Activated naive CD8-positive, alpha-beta T cell treated with anti-CD3 and anti-CD28 coated beads, Interleukin-2, amount 10 ng/mL, durations not matched to agents 7 days and 5 days (primary cell): ENCODE measurements around the gene ATP2B2. TPM values are rescaled to one million over a fixed set of nuclear protein-coding genes. Genes with fewer than 3 reads are reported as not detected.
"Not testable (repeated sequence)": the region's sequence is repeated elsewhere in the genome, so short reads cannot be mapped to it uniquely, and the experiment has no call there.

Source experiments
- ATAC-seq: fragments of 150-1000 bp; cut with Tn5 transposase; one replicate; pipeline ENCODE4 v1.10.0; 2021; ENCODE audit warnings: low read depth, moderate library complexity
- POLR2A ChIA-PET: fragments of 350-600 bp; sonication (Branson Sonifier 250); formaldehyde crosslinking; loops from one replicate; lab custom pipeline; 2021; ENCODE audit warnings: antibody characterized with exemption; lab: Charles Lee
- DNase-seq: peaks from one replicate; pipeline ENCODE4 v3.0.0; 2021
- H3K27ac Mint-ChIP-seq: one replicate; pipeline ENCODE4 v1.8.0; 2022; ENCODE audit warnings: mild to moderate bottlenecking, mixed read lengths
- H3K27me3 Mint-ChIP-seq: one replicate; pipeline ENCODE4 v1.8.0; 2022; ENCODE audit warnings: mild to moderate bottlenecking, moderate library complexity, mixed read lengths
- H3K36me3 Mint-ChIP-seq: one replicate; pipeline ENCODE4 v1.8.0; 2021; ENCODE audit warnings: mild to moderate bottlenecking, mixed read lengths
- H3K4me1 Mint-ChIP-seq: one replicate; pipeline ENCODE4 v1.8.0; 2021; ENCODE audit warnings: mixed read lengths
- H3K4me3 Mint-ChIP-seq: one replicate; pipeline ENCODE4 v1.8.0; 2022; ENCODE audit warnings: mild to moderate bottlenecking, moderate library complexity, mixed read lengths
- H3K9me3 Mint-ChIP-seq: one replicate; pipeline ENCODE4 v1.8.0; 2021; ENCODE audit warnings: mixed read lengths
- total RNA-seq, 2 experiments: library from RNA; stranded (reverse); gene quantifications; one replicate each; pipeline ENCODE4 v1.2.3, GENCODE V29; 2021

ATP2B2 gene
- total RNA-seq, 2 experiments from 2014 or later: not detected

GRCh38 chr3:10546820-10547263 lies 41.5 kb upstream of the ATP2B2 start:
- DNase-seq (no peak), ATAC-seq (no peak)
- H3K36me3 Mint-ChIP-seq: no peaks in the 10 kb centered on the region
- peaks cover 6% of the 10 kb centered on the region for H3K9me3 Mint-ChIP-seq
- H3K4me1 Mint-ChIP-seq: peaks cover 10% of the 10 kb centered on the region
- H3K27me3 Mint-ChIP-seq: peaks cover 7% of the 10 kb centered on the region
- POLR2A ChIA-PET: no interaction called here
- no peak overlapping the region for H3K27ac Mint-ChIP-seq
- no peak overlapping the region for H3K4me3 Mint-ChIP-seq

- POLR2A ChIA-PET: no interaction called here
- DNase-seq: no peak
- Mint-ChIP-seq H3K36me3 (no peaks in the 10 kb centered on the region), H3K27me3 (peaks cover 11% of the 10 kb centered on the region), H3K9me3 (peaks cover 7% of the 10 kb centered on the region), H3K27ac (no peak overlapping the region), H3K4me3 (no peak overlapping the region), H3K4me1 (peaks cover 6% of the 10 kb centered on the region)
- ATAC-seq: no peak
These were observed 40.8 kb upstream of the ATP2B2 start for GRCh38 chr3:10546181-10546624.

GRCh38 chr3:10542518-10542917 lies 37.1 kb upstream of the ATP2B2 start:
- ATAC-seq (no peak), DNase-seq (no peak)
- POLR2A ChIA-PET: no interaction called here
- Mint-ChIP-seq H3K36me3 (no peaks in the 10 kb centered on the region), H3K27ac (no peak overlapping the region), H3K4me3 (no peak overlapping the region), H3K9me3 (peaks cover 14% of the 10 kb centered on the region), H3K4me1 (no peaks in the 10 kb centered on the region), H3K27me3 (peaks cover 25% of the 10 kb centered on the region)

GRCh38 chr3:10540347-10540746 lies 35.0 kb upstream of the ATP2B2 start:
- H3K4me1 Mint-ChIP-seq, POLR2A ChIA-PET, H3K4me3 Mint-ChIP-seq, H3K27ac Mint-ChIP-seq, ATAC-seq, H3K36me3 Mint-ChIP-seq, DNase-seq: not testable (repeated sequence)
- Mint-ChIP-seq H3K9me3 (peaks cover 14% of the 10 kb centered on the region), H3K27me3 (peaks cover 35% of the 10 kb centered on the region)

GRCh38 chr3:10534066-10534465 lies 28.7 kb upstream of the ATP2B2 start:
- DNase-seq (peak; percentile 9), ATAC-seq (no peak)
- Mint-ChIP-seq H3K4me1 (no peaks in the 10 kb centered on the region), H3K36me3 (no peaks in the 10 kb centered on the region), H3K9me3 (no peaks in the 10 kb centered on the region), H3K27me3 (peaks cover 20% of the 10 kb centered on the region), H3K27ac (no peak overlapping the region), H3K4me3 (no peak overlapping the region)
- POLR2A ChIA-PET: no interaction called here

GRCh38 chr3:10533737-10534023 lies 28.3 kb upstream of the ATP2B2 start:
- POLR2A ChIA-PET: no interaction called here
- H3K27ac Mint-ChIP-seq: no peak overlapping the region
- no peaks in the 10 kb centered on the region for H3K9me3 Mint-ChIP-seq
- no peaks in the 10 kb centered on the region for H3K4me1 Mint-ChIP-seq
- DNase-seq (no peak), ATAC-seq (no peak)
- H3K4me3 Mint-ChIP-seq: no peak overlapping the region
- H3K36me3 Mint-ChIP-seq: no peaks in the 10 kb centered on the region
- H3K27me3 Mint-ChIP-seq: peaks cover 19% of the 10 kb centered on the region

- Mint-ChIP-seq H3K27ac (no peak overlapping the region), H3K9me3 (no peaks in the 10 kb centered on the region), H3K4me3 (no peak overlapping the region), H3K36me3 (no peaks in the 10 kb centered on the region), H3K27me3 (peaks cover 17% of the 10 kb centered on the region), H3K4me1 (no peaks in the 10 kb centered on the region)
- DNase-seq (peak; percentile 6), ATAC-seq (no peak)
- POLR2A ChIA-PET: no interaction called here
These were observed 27.8 kb upstream of the ATP2B2 start for GRCh38 chr3:10532939-10533736.

- POLR2A ChIA-PET: no interaction called here
- Mint-ChIP-seq H3K9me3 (no peaks in the 10 kb centered on the region), H3K27me3 (peaks cover 8% of the 10 kb centered on the region), H3K4me1 (no peaks in the 10 kb centered on the region), H3K27ac (no peak overlapping the region), H3K4me3 (no peak overlapping the region), H3K36me3 (no peaks in the 10 kb centered on the region)
- DNase-seq: peak; percentile 12
- no peak for ATAC-seq
These were observed 25.6 kb upstream of the ATP2B2 start for GRCh38 chr3:10531031-10531430.

GRCh38 chr3:10530241-10530640 lies 24.9 kb upstream of the ATP2B2 start:
- ATAC-seq: no peak
- Mint-ChIP-seq H3K4me1 (no peaks in the 10 kb centered on the region), H3K27ac (no peak overlapping the region), H3K4me3 (no peak overlapping the region), H3K27me3 (peaks cover 14% of the 10 kb centered on the region), H3K36me3 (no peaks in the 10 kb centered on the region), H3K9me3 (no peaks in the 10 kb centered on the region)
- POLR2A ChIA-PET: no interaction called here
- DNase-seq: peak; percentile 5

- Mint-ChIP-seq H3K27me3 (peaks cover 16% of the 10 kb centered on the region), H3K27ac (no peak overlapping the region), H3K4me1 (no peaks in the 10 kb centered on the region), H3K9me3 (no peaks in the 10 kb centered on the region), H3K36me3 (no peaks in the 10 kb centered on the region), H3K4me3 (no peak overlapping the region)
- POLR2A ChIA-PET: no interaction called here
- ATAC-seq (no peak), DNase-seq (peak; percentile 2)
These were observed 24.4 kb upstream of the ATP2B2 start for GRCh38 chr3:10529809-10530208.

GRCh38 chr3:10528046-10528445 lies 22.7 kb upstream of the ATP2B2 start:
- POLR2A ChIA-PET: no interaction called here
- DNase-seq: peak; percentile 4
- Mint-ChIP-seq H3K4me1 (no peaks in the 10 kb centered on the region), H3K9me3 (no peaks in the 10 kb centered on the region), H3K27me3 (peaks cover 30% of the 10 kb centered on the region), H3K36me3 (no peaks in the 10 kb centered on the region), H3K27ac (no peak overlapping the region), H3K4me3 (no peak overlapping the region)
- ATAC-seq: no peak

- H3K36me3 Mint-ChIP-seq: no peaks in the 10 kb centered on the region
- no peak for ATAC-seq
- DNase-seq: peak; percentile 15
- no peaks in the 10 kb centered on the region for H3K9me3 Mint-ChIP-seq
- no peak overlapping the region for H3K27ac Mint-ChIP-seq
- H3K27me3 Mint-ChIP-seq: peaks cover 34% of the 10 kb centered on the region
- POLR2A ChIA-PET: no interaction called here
- no peak overlapping the region for H3K4me3 Mint-ChIP-seq
- no peaks in the 10 kb centered on the region for H3K4me1 Mint-ChIP-seq
These were observed 22.1 kb upstream of the ATP2B2 start for GRCh38 chr3:10527295-10528001.

- DNase-seq (peak; percentile 16), ATAC-seq (no peak)
- no peak overlapping the region for H3K4me3 Mint-ChIP-seq
- no peaks in the 10 kb centered on the region for H3K4me1 Mint-ChIP-seq
- no peaks in the 10 kb centered on the region for H3K9me3 Mint-ChIP-seq
- POLR2A ChIA-PET: no interaction called here
- H3K27ac Mint-ChIP-seq: no peak overlapping the region
- H3K27me3 Mint-ChIP-seq: peaks cover 39% of the 10 kb centered on the region
- H3K36me3 Mint-ChIP-seq: no peaks in the 10 kb centered on the region
These were observed 21.0 kb upstream of the ATP2B2 start for GRCh38 chr3:10526366-10526765.

GRCh38 chr3:10524799-10525301 lies 19.5 kb upstream of the ATP2B2 start:
- Mint-ChIP-seq H3K9me3 (no peaks in the 10 kb centered on the region), H3K4me1 (no peaks in the 10 kb centered on the region), H3K4me3 (no peak overlapping the region), H3K27ac (no peak overlapping the region), H3K36me3 (no peaks in the 10 kb centered on the region), H3K27me3 (peaks cover 43% of the 10 kb centered on the region)
- ATAC-seq (no peak), DNase-seq (no peak)
- POLR2A ChIA-PET: no interaction called here
